ENCODE results near the gene KLK5.
"Not testable (repeated sequence)": the region's sequence is repeated elsewhere in the genome, so short reads cannot be mapped to it uniquely, and the experiment has no call there.

The KLK5 gene, protein sequence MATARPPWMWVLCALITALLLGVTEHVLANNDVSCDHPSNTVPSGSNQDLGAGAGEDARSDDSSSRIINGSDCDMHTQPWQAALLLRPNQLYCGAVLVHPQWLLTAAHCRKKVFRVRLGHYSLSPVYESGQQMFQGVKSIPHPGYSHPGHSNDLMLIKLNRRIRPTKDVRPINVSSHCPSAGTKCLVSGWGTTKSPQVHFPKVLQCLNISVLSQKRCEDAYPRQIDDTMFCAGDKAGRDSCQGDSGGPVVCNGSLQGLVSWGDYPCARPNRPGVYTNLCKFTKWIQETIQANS

DNA sequence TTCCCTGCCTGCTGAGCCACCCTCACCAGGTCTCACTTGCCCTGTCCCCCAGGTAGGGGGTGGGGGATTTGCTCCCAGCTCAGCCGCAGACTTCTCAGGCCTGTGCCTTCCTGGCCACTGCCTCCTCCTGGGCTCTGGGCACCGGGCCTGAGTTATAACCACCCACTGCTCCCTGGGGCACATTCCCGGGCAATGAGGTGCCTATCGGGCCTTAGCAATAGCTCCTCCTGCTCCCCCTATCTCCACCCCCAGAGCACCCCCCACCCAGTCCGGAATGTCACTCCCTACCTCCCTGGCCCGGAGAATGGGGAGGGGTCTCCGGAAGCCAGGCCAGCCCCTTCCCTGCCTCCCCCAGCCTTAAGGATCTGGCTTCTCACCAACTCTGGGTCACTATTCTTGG, at the start of gene KLK5:
Gene KLK5 (minus strand): TSS at position 129 of the 400 bp plus-strand sequence. CDS start 381 bp downstream, outside the sequence.
- DNase-seq = no peak

DNA sequence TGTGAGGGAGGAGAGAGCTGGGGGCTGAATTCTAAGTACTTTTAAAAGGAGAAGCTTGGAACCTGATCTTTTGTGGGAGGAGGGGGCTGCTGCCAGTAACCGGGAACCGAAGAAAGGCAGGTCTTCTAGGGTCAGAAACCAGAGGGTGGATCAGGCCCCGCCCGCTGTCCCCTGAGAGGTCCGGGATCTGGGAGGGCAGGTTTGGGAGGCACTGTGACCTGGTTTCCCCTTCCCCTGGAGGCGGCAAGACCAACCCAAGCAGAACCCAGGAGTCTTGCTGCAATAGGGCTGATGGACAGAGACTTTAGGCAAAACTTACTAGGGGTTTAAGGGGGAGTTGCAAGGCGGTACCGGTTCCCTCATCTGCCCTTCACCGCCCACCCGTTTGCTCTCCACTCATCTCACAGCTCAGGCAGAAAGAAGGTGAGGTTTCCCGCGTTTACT, 49.3 kb upstream of the KLK5 start:
- no peak for DNase-seq

DNA sequence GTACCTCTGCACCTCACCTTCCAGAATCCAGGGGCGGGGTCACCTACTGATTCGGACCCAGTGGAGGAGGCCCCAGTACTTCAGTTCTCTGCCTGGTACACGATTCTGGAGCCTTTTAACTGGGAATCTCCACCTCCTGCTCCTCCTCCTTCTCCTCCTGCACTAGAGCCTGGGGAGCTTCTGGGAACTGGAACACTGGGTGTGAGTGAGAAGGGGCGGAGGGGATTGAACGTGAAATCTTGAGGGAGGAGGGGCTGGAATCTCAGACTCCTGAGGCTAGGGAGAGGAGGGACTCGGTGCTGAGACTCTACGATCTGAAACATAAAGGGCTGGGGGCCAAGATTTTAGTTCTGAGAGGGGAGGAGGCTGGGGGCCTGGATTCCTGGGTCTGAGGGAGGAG, 48.7 kb upstream of the KLK5 start, which contains the start of gene KLK8:
Gene KLK8 (minus strand): TSS at position 90 of the 400 bp plus-strand sequence. CDS start 437 bp downstream, outside the sequence.
- no peak for DNase-seq

DNA sequence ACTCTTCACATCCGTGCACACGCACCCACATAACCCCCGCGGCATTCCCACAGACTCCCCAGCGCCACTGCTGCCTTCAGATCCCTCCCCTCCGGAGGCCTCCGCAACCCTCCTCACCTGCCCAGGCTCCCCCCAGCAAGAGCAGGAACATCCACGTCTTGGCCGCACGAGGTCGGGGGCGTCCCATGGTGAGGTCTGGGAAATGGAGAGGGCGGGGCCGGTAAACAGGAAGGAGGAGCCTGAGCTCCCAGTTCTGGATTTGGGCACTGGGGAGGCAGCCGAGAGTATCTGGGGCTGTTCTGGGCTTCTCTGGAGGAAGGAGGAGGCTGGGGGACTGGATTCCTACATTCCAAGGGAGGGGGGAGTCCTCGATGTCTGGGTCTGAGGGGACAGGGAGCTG, 48.1 kb upstream of the KLK5 start:
- no peak for DNase-seq

DNA sequence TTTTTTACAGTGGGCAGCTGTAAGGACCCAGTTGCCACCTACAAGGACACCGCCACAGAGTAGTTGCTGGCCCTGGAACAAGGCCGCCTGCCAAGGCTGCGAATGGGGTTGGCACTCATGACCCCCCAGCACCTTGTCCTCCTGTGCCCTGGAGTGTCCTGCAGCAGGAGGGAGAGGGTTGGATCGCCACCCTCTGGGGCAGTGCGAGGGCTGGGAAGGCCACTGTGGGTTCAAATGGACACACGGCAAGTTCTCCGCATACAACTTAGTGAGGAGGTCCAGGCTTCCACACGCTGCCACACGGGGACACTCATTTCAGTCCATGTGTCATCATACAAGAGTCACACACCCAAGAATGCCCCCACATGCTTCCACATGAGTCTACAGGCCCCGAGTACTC, 47.6 kb upstream of the KLK5 start:
- DNase-seq = no peak

DNA sequence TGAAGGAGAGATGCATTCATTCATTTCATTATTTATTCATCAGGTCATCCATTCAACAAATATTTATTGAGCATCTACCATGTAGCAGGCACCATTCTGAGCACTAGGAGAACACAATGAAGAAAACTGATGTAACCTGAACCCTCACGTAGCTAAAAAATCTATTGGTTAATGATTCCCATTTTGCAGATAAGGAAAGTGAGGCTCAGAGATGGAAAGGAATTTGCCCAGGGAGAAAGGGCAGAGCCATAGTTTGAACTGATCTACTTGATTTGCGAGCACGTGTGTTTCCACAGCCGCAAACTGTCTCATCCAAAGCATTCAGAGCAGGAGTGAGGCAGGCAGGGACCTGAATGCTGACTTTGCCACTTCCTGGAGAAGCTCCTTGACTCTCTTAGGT, 45.8 kb upstream of the KLK5 start:
- DNase-seq = no peak

DNA sequence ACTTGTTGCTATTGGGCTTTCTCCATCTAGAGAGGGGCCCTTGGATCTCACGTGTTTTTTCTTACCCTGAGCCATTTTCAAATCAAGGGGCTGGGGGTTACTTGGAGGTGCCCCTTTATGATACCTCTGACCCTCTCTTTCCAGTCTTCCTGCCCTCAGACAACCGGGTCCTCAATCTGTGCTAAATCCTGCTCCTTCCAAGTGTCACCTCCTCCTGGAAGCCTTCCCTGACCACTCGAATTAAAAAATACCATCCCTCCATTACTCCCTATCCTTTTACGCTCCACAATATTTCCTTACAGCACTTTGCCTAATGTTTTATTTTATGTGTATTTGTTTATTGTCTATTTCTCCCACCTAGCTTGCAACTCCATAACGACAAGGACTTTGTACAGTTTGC, 45.2 kb upstream of the KLK5 start:
- DNase-seq = no peak

DNA sequence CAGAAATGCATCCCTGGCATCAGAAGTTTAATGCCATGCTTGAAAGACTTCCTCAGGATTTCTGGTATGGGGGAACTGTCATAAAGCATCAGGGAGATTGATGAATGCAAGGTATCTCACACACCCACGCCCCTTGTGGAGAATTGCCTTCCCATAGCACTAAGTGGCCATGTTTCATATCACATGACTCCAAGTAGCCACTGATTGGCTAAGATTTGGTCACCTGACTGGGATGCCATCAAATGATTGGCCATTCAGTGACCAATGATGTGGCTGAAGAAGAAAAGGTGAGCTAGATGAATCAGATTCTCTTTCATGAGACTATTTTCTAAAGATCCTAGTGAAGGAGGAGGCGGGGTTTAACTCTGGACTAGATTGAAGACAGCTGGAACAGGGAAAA, 41.3 kb upstream of the KLK5 start:
- DNase-seq = no peak

DNA sequence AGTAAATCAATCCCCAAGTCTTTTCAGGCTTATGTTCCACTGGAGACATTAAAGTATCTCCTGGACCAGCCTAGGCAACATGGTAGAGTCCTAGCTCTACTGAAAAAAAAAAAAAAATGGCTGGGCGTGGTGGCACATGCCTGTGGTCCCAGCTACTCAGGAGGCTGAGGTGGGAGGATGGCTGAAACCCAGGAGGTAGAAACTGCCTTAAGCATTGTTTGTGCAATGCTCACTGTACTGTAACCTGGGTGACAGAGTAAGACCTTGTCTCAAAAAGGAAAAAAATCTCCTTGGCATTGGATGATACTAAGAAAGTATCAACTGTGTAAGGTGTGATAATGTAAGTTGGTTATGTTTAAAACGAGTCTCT, 39.8 kb upstream of the KLK5 start:
- no peak for DNase-seq

DNA sequence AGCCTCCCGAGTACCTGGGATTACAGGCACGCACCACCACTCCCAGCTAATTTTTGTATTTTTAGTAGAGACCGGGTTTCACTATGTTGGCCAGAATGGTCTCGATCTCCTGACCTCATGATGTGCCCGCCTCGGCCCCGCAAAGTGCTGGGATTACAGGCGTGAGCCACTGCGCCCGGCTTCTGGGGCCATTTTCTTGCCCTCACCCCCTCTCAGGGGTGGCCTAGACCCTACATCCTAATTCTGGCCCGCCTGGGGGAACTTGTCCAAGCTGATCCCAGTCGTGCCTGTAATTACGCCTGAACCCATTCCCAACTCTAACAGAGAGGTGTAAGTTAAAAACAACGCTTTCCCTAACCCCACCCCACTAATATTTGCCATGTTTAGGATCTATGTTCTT, 31.6 kb upstream of the KLK5 start:
- DNase-seq = not testable (repeated sequence)

DNA sequence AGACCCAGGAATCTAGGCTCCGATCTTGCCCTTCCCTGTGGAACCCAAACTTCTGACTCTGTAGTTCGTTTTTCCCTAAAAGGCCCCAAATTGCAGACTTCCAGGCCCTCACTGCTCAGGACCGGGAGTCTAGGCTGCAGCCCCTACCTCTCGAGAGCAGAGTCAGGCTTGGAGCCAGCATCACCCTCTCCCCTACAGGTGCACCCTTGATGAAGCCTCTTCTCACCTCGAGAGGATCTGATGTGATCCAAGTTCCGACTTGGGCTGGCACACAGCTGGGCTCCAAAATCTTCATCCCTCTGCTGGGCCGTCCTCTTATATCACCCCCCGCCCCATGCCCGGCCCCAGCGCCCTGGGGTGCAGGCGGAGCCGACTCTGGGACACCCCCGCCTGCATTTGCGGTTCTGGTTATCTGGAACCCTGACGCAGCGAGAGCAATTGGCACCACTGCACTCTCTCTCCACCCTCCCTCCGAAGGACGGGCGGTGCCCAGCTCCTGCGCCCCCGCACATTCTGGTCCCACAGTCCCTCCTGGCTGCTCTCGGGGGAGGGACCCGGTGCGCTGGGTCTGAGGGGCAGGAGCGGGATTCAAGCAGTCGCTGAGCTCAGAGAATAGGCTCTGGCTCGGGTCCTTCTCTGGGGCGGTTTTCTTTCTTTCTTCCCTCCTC, 30.9 kb upstream of the KLK5 start, which contains the start of gene KLK7:
Gene KLK7 (minus strand): TSS at position 293 of the 668 bp plus-strand sequence. CDS start 1,518 bp downstream, outside the sequence.
- DNase-seq = no peak

DNA sequence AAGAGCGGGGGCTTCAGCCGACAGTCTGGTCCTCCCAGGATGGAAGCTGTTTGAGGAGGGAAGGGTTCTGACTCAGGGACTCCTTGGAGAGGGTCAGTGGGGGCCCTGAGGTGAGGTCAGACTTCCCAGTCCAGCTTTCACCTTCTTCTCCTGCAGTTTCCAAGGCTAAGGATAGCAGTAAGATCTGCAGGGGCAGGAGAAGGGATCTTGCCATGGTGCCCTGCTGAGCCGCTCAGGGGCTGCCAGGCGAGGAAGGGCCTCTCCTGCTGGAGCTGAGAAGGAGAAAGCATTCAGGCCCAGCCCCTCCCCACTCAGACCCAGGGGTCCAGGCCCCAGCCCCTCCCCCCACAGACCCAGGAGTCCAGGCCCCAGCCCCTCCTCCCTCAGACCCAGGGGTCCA, 29.3 kb upstream of the KLK5 start:
- no peak for DNase-seq

DNA sequence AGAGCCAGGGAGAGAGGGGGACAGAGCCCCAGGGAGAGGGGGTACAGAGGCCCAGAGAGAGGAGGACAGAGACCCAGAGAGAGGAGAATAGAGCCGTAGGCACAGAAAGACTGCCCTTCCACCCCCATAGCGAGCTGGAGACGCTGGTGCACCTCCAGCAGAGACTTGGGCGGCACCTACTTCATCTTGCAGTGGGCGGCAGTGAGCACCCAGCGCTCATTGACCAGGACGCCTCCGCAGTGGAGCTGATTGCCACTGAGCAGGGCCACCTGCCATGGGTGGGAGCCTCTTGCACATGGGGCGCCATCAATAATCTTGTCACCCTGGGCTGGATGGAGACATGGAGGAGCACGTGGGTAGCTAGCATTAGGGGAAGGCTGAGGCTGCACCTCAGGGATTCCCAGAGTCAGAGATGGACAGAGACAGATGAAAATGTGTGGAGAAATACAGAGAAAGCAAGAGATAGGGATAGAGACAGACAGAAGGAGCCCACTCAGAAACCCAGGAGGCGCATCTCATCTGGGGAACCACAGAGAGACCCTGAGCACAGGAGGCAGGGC, 28.8 kb upstream of the KLK5 start:
- no peak for DNase-seq

DNA sequence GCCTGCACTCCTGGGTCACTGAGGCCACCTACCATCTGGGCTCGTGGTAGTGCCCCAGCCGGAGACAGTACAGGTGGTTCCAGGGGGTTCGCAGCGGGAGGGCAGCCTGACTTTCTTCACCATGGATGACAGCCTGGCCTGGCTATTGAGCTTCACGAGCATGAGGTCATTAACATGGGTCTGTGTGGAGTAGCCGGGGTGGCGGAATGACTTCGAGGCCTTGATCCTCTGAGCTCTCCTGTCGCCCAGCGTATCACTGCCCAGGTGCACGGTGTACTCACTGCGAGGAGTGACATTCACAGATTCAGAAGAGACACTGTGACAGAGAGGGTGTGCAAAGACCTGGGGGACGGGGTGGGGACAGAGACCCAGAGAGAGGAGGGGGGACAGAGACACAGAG, 27.4 kb upstream of the KLK5 start:
- no peak for DNase-seq

DNA sequence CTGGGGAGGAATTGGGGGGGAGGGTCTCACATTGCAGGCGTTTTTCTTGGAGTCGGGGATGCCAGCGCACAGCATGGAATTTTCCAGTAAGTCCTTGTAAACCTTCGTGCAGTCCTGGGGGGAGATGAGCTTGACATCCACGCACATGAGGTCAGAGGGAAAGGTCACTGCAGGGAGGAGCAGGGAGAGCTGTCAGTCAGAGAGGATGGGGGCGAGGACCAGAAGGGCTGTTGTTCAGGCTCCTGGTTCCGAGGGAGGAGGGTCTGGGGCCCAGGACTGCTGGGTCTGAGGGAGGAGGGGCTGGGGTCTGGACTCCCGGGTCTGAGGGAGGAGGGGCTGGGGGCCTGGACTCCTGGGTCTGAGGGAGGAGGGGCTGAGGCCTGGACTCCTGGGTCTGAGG, 26.9 kb upstream of the KLK5 start:
- DNase-seq = no peak

DNA sequence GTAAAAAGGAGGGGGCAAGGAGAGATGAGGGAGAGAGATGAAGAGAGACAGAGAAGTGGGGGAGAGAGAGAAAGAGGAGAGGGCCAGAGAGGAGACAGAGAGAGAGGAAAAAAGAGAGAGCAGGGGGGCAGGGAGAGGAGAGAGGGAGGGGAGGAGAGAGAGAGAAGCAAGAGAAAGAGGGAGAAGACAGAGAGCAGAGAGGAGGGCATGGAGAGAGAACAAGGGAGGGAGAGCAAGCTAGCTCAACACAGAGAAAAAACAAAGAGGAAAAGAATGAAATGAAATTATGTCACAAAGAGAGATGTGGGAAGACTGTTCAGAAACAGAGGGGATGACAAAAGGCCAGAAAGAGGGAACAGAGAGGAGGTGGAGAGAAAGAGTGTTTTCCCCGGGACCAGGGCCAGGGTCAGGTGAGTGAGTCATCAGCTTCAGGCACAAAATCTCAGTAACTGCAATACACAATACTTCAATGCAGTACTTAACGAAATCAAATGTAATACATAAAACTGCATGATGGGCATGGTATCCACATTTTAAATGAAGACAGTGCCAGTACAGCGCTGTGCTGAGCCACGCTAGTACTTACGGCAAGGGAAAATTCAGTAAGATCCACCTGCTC, 26.0 kb upstream of the KLK5 start:
- no peak for DNase-seq

DNA sequence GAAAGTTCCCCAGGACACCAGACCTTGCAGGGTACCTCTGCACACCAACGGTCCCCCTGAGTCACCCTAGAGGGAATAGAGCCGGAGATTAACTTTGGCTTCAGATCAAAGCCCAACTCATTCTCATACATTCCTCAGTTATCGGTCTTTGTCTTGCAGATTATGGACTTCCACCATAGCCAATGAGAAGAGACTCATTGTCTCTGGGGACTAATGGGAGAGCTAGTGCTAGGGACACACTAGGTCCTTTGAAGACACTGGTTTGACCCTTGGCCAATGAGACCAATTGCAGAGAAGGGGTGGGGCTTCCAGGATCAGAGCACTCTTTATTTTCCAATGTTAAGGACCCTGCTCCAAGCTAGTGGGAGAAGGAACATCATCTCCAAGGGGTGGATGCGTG, 24.8 kb upstream of the KLK5 start:
- no peak for DNase-seq

DNA sequence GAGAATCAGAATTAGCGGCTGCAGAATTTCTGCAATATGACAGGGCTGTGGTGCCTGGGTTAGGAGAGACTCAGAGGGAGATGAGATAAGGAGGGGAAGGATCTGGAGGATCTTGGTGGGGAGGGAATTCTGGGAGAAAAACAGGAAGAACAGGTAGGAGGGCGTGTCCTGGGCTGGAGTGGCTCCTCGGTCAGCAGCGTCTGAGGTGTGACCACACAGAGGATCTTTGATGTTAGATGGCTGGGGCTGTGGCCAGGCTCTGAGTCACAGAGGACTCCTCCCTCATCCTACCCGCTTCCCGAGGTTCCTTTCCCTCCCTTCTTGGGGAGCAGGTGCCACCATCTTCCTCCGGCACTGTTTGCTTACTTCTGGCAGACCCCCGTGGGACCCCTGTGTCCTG, 22.9 kb upstream of the KLK5 start:
- DNase-seq = no peak

DNA sequence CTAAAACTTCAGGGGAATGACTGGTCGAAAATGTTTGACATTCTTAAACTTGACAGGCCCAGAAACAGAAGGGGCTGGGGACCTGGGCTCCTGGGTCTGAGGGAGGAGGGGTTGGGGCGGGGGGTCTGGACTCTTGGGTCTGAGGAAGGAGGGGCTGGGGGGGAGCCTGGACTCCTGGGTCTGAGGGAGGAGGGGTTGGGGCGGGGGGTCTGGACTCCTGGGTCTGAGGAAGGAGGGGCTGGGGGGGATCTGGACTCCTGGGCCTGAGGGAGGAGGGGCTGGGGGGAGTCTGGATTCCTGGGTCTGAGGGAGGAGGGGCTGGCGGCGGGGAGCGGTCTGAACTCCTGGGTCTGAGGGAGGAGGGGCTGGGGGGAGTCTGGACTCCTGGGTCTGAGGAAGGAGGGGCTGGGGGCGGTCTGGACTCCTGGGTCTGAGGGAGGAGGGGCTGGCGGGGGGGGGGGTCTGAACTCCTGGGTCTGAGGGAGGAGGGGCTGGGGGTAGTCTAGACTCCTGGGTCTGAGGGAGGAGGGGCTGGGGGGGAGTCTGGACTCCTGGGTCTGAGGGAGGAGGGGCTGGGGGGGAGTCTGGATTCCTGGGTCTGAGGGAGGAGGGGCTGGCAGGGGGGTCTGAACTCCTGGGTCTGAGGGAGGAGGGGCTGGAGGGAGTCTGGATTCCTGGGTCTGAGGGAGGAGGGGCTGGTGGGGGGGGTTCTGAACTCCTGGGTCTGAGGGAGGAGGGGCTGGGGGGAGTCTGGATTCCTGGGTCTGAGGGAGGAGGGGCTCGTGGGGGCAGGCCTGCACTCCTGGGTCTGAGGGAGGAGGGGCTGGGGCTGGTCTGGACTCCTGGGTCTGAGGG, 22.1 kb upstream of the KLK5 start:
- DNase-seq = no peak

DNA sequence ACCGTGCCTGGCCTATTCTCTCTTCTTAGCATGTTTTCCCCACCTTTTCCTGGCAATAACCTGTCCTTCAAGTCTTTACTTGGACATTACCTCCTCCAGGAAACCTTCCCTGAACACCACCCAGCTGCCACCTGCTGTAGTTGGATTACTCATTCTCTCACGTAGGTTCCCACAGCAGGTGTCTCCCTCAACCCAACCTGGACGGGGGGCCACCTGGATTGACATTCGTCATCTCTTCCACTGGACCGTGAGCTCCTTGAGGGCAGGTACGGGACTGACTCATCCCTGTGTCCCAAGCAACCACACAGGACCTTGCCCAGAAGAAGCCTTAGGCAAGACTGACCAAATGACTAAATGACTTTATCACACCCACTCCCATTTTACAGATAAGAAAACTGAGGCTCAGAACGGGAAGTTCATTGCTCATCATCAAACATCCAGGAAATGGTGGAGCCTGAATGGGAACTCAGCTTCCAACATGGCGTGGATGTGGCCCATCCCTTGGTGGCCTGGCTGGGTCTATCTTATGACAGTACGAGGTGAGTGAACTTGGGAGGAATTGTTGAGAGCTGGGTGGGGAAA, 20.0 kb upstream of the KLK5 start:
- DNase-seq = no peak

DNA sequence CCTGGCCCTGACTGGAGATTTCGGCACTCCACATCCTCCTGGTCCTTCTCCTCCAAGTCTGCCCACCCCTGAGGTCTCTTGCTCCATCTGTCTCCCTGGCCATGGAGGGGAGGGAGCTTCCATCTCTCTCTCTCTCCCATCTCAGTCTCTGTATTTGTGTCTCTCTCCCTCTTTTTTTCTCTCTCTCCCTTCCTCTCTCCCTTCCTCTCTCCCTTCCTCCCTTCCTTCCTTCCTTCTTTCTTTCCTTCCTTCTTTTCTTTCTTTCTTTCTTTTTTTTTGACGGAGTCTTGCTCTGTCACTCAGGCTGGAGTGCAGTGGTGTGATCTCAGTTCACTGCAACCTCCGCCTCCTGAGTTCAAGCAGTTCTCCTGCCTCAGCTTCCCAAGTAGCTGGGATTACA, 17.0 kb upstream of the KLK5 start:
- DNase-seq = not testable (repeated sequence)

DNA sequence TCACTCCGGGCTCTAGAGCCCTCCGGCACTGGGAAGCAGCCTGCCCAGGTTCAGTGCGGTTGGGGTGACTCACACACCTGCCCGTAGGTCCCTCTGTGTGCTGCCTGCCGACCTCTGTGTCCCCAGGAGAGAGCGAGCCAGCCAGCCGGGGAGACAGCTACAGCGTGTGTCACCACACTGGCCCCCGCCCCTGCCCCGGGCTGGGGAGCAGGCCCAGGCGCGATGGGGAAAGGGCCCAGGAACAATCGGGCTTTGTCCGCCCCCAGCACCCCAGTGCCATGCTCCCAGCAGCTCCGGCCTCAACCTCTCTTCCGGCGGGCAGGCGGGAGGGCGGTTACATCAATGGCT, 16.5 kb upstream of the KLK5 start, which contains the start of gene KLK6:
Gene KLK6 (minus strand): TSS at position 179 of the 348 bp plus-strand sequence. CDS start 1,487 bp downstream, outside the sequence.
- no peak for DNase-seq

Data from amniotic stem cell (primary cell).